Calu3 (cell line): ENCODE measurements around the gene NUMA1. TPM values are rescaled to one million over a fixed set of nuclear protein-coding genes. Genes with fewer than 3 reads are reported as not detected.

ENCODE experiments used
- BruUV-seq: library from RNA; stranded (reverse); fragments of 400-500 nt; replicated peaks from 2 replicates; lab custom pipeline; 2021; lab: Mats Ljungman, UMichigan
- CTCF ChIA-PET: fragments of 300-600 bp; sonication (Branson Sonifier 250); formaldehyde crosslinking; loops from one replicate; lab custom pipeline; 2022; ENCODE audit warnings: antibody characterized with exemption; lab: Charles Lee
- DNase-seq: peaks from one replicate; pipeline ENCODE4 v3.0.0; 2022
- H3K27ac Mint-ChIP-seq: one replicate; pipeline ENCODE4 v1.8.0; 2022; ENCODE audit warnings: mixed read lengths; ENCODE audit not compliant: unreplicated experiment
- H3K27me3 Mint-ChIP-seq: one replicate; pipeline ENCODE4 v1.8.0; 2022; ENCODE audit warnings: mixed read lengths; ENCODE audit not compliant: unreplicated experiment
- H3K36me3 Mint-ChIP-seq: one replicate; pipeline ENCODE4 v1.8.0; 2022; ENCODE audit warnings: mild to moderate bottlenecking, moderate library complexity, mixed read lengths; ENCODE audit not compliant: insufficient read depth, unreplicated experiment
- H3K4me1 Mint-ChIP-seq: one replicate; pipeline ENCODE4 v1.8.0; 2022; ENCODE audit warnings: mild to moderate bottlenecking, low read depth, mixed read lengths; ENCODE audit not compliant: unreplicated experiment
- H3K4me3 Mint-ChIP-seq: one replicate; pipeline ENCODE4 v1.8.0; 2022; ENCODE audit warnings: mild to moderate bottlenecking, low read depth, moderate library complexity, mixed read lengths; ENCODE audit not compliant: unreplicated experiment
- H3K9me3 Mint-ChIP-seq: one replicate; pipeline ENCODE4 v1.8.0; 2022; ENCODE audit warnings: low read depth, mixed read lengths; ENCODE audit not compliant: unreplicated experiment
- CTCF ChIP-seq: fragments of 200-600 bp; IDR thresholded peaks from one replicate; pipeline ENCODE4 v1.8.0; 2022; ENCODE audit warnings: antibody characterized with exemption; ENCODE audit not compliant: unreplicated experiment
- intact Hi-C: fragments of 100-400 bp; cut with micrococcal nuclease; formaldehyde crosslinking; loops from one replicate; pipeline ENCODE4 v1.10.0; 2022; ENCODE audit not compliant: unreplicated experiment
- total RNA-seq: library from RNA; stranded (reverse); gene quantifications from 2 replicates; pipeline ENCODE4 v1.2.3, GENCODE V29; 2022

The NUMA1 gene
- total RNA-seq, 1 experiment from 2014 or later: 146 TPM

GRCh38 chr11:71971680-71972079 is 108.7 kb downstream of the NUMA1 start:
- H3K4me3 Mint-ChIP-seq: no peak overlapping the region
- H3K27me3 Mint-ChIP-seq: no peaks in the 10 kb centered on the region
- CTCF ChIA-PET: no interaction called here
- no peaks in the 10 kb centered on the region for H3K9me3 Mint-ChIP-seq
- H3K4me1 Mint-ChIP-seq: no peaks in the 10 kb centered on the region
- peak overlapping the region; percentile 5 for H3K27ac Mint-ChIP-seq
- H3K36me3 Mint-ChIP-seq: peaks cover 9% of the 10 kb centered on the region
- intact Hi-C loops: no loop called here
- no peak for DNase-seq
- no peak for TF ChIP-seq CTCF
- no TSS peak for BruUV-seq

DNA sequence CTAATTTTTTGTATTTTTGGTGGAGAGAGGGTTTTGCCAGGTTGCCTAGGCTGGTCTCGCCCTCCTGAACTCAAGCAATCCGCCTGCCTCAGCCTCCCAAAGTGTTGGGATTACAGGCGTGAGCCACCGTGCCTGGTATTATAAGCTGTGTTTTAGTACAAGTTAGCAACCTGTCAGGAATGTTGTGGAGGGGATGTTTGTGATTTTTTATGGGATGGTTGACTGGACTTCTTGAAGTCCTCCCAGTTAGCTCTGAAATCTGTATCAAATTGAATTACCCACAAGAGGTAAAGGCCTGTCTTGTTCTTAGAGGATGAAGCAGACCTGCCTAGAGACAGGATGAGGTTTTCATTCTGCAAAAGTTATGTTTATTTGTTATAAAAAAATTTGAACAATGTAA is 115.7 kb downstream of the NUMA1 start:
- Mint-ChIP-seq H3K4me1 (peaks cover 2% of the 10 kb centered on the region), H3K27ac (no peak overlapping the region), H3K9me3 (no peaks in the 10 kb centered on the region), H3K27me3 (no peaks in the 10 kb centered on the region), H3K4me3 (no peak overlapping the region), H3K36me3 (peaks cover 10% of the 10 kb centered on the region)
- no peak for TF ChIP-seq CTCF
- BruUV-seq: no TSS peak
- intact Hi-C loops: no loop called here
- no peak for DNase-seq
- CTCF ChIA-PET: interaction anchor here (1.3 kb wide), 2 partner anchors 16 to 466 kb away, joined by 3 to 4 read pairs; no protein-coding TSS in a partner anchor

DNA sequence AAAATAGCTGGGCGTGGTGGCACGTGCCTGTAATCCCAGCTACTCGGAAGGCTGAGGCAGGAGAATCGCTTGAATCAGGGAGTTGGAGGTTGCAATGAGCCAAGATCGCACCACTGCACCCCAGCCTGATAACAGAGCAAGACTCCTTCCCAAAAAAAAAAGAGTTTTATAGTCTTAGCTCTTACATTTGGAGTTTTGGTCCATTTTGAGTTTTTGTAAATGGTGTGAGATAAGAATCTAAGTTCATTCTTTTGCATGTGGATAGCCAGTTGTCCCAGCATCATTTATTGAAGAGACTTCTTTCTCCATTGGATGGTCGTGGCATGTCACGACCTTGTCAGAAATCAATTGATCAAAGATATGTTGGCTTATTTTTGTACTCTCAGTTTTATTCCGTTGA is 116.9 kb downstream of the NUMA1 start:
- no peak overlapping the region for H3K4me3 Mint-ChIP-seq
- H3K4me1 Mint-ChIP-seq: peaks cover 11% of the 10 kb centered on the region
- no peak overlapping the region for H3K27ac Mint-ChIP-seq
- TF ChIP-seq CTCF: no peak
- intact Hi-C loops: no loop called here
- peaks cover 7% of the 10 kb centered on the region for H3K36me3 Mint-ChIP-seq
- no peaks in the 10 kb centered on the region for H3K9me3 Mint-ChIP-seq
- no peak for DNase-seq
- no peaks in the 10 kb centered on the region for H3K27me3 Mint-ChIP-seq
- CTCF ChIA-PET: no interaction called here
- no TSS peak for BruUV-seq

- CTCF ChIA-PET: no interaction called here
- H3K4me1 Mint-ChIP-seq: peaks cover 11% of the 10 kb centered on the region
- no peaks in the 10 kb centered on the region for H3K27me3 Mint-ChIP-seq
- TF ChIP-seq CTCF: no peak
- intact Hi-C loops: no loop called here
- DNase-seq: no peak
- H3K27ac Mint-ChIP-seq: no peak overlapping the region
- peaks cover 7% of the 10 kb centered on the region for H3K36me3 Mint-ChIP-seq
- H3K9me3 Mint-ChIP-seq: no peaks in the 10 kb centered on the region
- H3K4me3 Mint-ChIP-seq: no peak overlapping the region
- no TSS peak for BruUV-seq
Observed at GRCh38 chr11:71962428-71963038, 117.8 kb downstream of the NUMA1 start.
